Measurements from ENCODE around the gene EXOG.

GRCh38 chr3:38574411-38575278 lies 78.5 kb downstream of the EXOG start:
- TF ChIP-seq CTCF (IDR thresholded peaks at IDR 0.05) (no peak), POLR2A (IDR thresholded peaks at IDR 0.05) (no peak)
